ENCODE measurements around the gene MSX1. TPM values are rescaled to one million over a fixed set of nuclear protein-coding genes. Genes with fewer than 3 reads are reported as not detected.

The MSX1 gene
- polyA plus RNA-seq, 2 of the 4 experiments (the other 2 are of a cell fraction): 2.2 to 2.8 TPM

DNA sequence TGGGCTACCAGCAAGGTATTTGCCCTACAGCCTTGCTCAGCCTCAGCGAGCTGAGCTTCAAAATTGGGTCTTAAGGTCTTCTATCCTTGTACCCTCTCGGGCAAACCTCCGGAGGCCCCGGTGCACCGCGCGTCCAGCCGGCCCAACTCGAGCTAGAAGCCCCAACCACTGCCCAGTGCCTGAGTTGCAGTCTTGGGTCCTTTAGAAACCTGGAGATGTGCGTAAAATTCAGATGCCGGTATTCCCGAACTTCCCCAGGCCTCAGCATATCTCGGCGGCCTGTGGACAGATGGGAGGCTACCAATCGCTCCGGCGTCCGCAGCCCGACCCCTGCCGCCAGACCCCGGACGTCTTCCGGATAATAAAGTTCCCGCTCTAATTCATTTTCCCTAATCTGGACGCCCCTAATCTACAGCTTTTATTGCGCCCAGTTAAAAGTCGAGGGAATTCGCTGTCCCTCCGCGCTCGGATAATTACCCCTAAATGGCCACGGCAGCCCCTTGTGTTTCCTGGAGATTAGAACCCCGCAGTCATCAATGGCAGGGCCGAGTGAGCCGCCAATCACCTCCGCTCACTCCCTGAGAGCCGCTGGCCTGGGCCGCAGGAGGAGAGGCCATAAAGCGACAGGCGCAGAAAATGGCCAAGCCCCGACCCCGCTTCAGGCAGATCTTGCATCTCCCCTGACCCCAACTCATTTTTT is 1.5 kb upstream of the MSX1 start:
- ChIA-PET POLR2A (no interaction called here), CTCF (no interaction called here)
- Histone ChIP-seq H3K4me1 (no peaks in the 10 kb centered on the region), H3K4me2 (no peak overlapping the region), H3K9me3 (no peaks in the 10 kb centered on the region), H3K27ac (no peak overlapping the region), H3K4me3 (no peak overlapping the region)
- TF ChIP-seq CTCF (IDR thresholded peaks at IDR 0.05): no peak
- no peak for TF ChIP-seq EHMT2 (IDR thresholded peaks at IDR 0.05; ENCODE audit: low read depth)
- TF ChIP-seq HOXA7 (CRISPR knock-in tag; IDR thresholded peaks at IDR 0.05): no peak
- TF ChIP-seq, protein P1, sequence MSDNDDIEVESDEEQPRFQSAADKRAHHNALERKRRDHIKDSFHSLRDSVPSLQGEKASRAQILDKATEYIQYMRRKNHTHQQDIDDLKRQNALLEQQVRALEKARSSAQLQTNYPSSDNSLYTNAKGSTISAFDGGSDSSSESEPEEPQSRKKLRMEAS (IDR thresholded peaks at IDR 0.05): no peak
- no peak for TF ChIP-seq NFE2L2 (conservative IDR thresholded peaks at IDR 0.05; ENCODE audit: low read length)
- no peak for TF ChIP-seq NR3C1 (IDR thresholded peaks at IDR 0.05)
- no peak for TF ChIP-seq TFCP2L1 (CRISPR knock-in tag; IDR thresholded peaks at IDR 0.05)
- no peak for TF ChIP-seq CHD2 (IDR thresholded peaks at IDR 0.05; ENCODE audit: low read length, partially characterized antibody)
- no peak for TF ChIP-seq KDM5A (IDR thresholded peaks at IDR 0.05)
- TF ChIP-seq ESRRA (IDR thresholded peaks at IDR 0.05; ENCODE audit: borderline replicate concordance, low read length): no peak
- no peak for TF ChIP-seq MYC (IDR thresholded peaks at IDR 0.05; ENCODE audit: borderline replicate concordance, low read length)
- TF ChIP-seq SREBF2 (IDR thresholded peaks at IDR 0.05): no peak
- TF ChIP-seq HMGXB4 (CRISPR knock-in tag; IDR thresholded peaks at IDR 0.05; ENCODE audit: borderline replicate concordance): no peak
- TF ChIP-seq CEBPB (IDR thresholded peaks at IDR 0.05): no peak
- TF ChIP-seq MAZ (IDR thresholded peaks at IDR 0.05; ENCODE audit: borderline replicate concordance, low read depth, low read length): no peak
- no peak for TF ChIP-seq FOXS1 (CRISPR knock-in tag; IDR thresholded peaks at IDR 0.05)
- TF ChIP-seq CBX2 (IDR thresholded peaks at IDR 0.05; ENCODE audit: borderline replicate concordance, low read depth): no peak
- no peak for TF ChIP-seq RCOR1 (IDR thresholded peaks at IDR 0.05; ENCODE audit: low read depth, low read length)
- no peak for TF ChIP-seq HDAC2 (IDR thresholded peaks at IDR 0.05)
- ATAC-seq: no peak
- 92% methylated on average over 42 of the region's 42 CpGs for WGBS (ENCODE audit: missing lambda C conversion rate)
- FAIRE-seq: no peak
- DNase-seq (ENCODE audit: low read depth in 1 of 2, low spot score in 1 of 2): no peak

- Histone ChIP-seq H3K27ac (peak overlapping the region; percentile 51 to 91; a peak in 5 of 6 replicates), H3K4me3 (peak overlapping the region; percentile 73), H3K4me2 (peak overlapping the region; percentile 85), H3K9me3 (no peaks in the 10 kb centered on the region), H3K4me1 (no peaks in the 10 kb centered on the region)
- WGBS (ENCODE audit: missing lambda C conversion rate): 77% methylated on average over 21 of the region's 21 CpGs
- FAIRE-seq: no peak
- DNase-seq (ENCODE audit: low read depth in 1 of 2, low spot score in 1 of 2): no peak
- ATAC-seq: no peak
- ChIA-PET CTCF (no interaction called here), POLR2A (interaction anchor here (0.6 kb wide), 2 partner anchors 85 to 297 kb away, joined by 3 read pairs; no protein-coding TSS in a partner anchor)
- no peak for TF ChIP-seq ATOH8 (CRISPR knock-in tag; IDR thresholded peaks at IDR 0.05; ENCODE audit: low read depth)
- no peak for TF ChIP-seq BCL3 (IDR thresholded peaks at IDR 0.05)
- no peak for TF ChIP-seq KDM5A (IDR thresholded peaks at IDR 0.05)
- no peak for TF ChIP-seq HOXA7 (CRISPR knock-in tag; IDR thresholded peaks at IDR 0.05)
- TF ChIP-seq RAD21 (conservative IDR thresholded peaks at IDR 0.05 in 1 of 2, IDR thresholded peaks at IDR 0.05 in 1 of 2): no peak
- no peak for TF ChIP-seq SMC3 (IDR thresholded peaks at IDR 0.05)
- TF ChIP-seq JUNB (IDR thresholded peaks at IDR 0.05): no peak
- TF ChIP-seq, protein P1 (IDR thresholded peaks at IDR 0.05): no peak
- no peak for TF ChIP-seq POLR2AphosphoS2 (conservative IDR thresholded peaks at IDR 0.05; ENCODE audit: low read length)
- no peak for TF ChIP-seq ZC3H11A (IDR thresholded peaks at IDR 0.05)
- no peak for TF ChIP-seq TP53 (CRISPR knock-in tag; IDR thresholded peaks at IDR 0.05)
- TF ChIP-seq, protein P2, sequence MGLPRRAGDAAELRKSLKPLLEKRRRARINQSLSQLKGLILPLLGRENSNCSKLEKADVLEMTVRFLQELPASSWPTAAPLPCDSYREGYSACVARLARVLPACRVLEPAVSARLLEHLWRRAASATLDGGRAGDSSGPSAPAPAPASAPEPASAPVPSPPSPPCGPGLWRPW (IDR thresholded peaks at IDR 0.05): no peak
- TF ChIP-seq FOSL2 (IDR thresholded peaks at IDR 0.05): no peak
- no peak for TF ChIP-seq FOSL2 (CRISPR knock-in tag; IDR thresholded peaks at IDR 0.05)
These were observed 739 bp upstream of the MSX1 start for GRCh38 chr4:4858527-4859324.

All from A549 (cell line).